Endothelial cell of umbilical vein (primary cell): ENCODE results near the gene ABLIM2. TPM values are rescaled to one million over a fixed set of nuclear protein-coding genes. Genes with fewer than 3 reads are reported as not detected.

Experiments used
- BruUV-seq: library from RNA; stranded (reverse); fragments of 400-500 nt; replicated peaks from 2 replicates; lab custom pipeline; 2021; lab: Mats Ljungman, UMichigan
- CTCF ChIA-PET: fragments of 300-600, 350-600 bp; sonication (Branson Sonifier 250); formaldehyde crosslinking; loops from one replicate; lab custom pipeline; 2021; ENCODE audit warnings: antibody characterized with exemption, inconsistent platforms; lab: Charles Lee
- POLR2A ChIA-PET: fragments of 300-600, 350-600 bp; sonication (Branson Sonifier 250); formaldehyde crosslinking; loops from one replicate; lab custom pipeline; 2021; ENCODE audit warnings: antibody characterized with exemption, inconsistent platforms; lab: Charles Lee
- DNase-seq: peaks from one replicate; pipeline ENCODE4 v3.0.0-alpha.2; 2011; ENCODE audit warnings: low read depth, low spot score
- FAIRE-seq: peaks from 2 replicates; lab custom pipeline; 2011; peaks lifted over from hg19 to GRCh38; lab: Jason Lieb, UNC
- H2AFZ ChIP-seq: 2 replicates; pipeline ENCODE4 v1.6.0; 2012; ENCODE audit warnings: low read depth, low read length, control low read depth, inconsistent platforms
- H3K27ac ChIP-seq: 2 replicates; pipeline ENCODE4 v1.5.1; 2011; ENCODE audit warnings: low read depth, mild to moderate bottlenecking, control low read depth, low read length, moderate library complexity; ENCODE audit not compliant: insufficient read depth
- H3K27me3 ChIP-seq, 2 experiments: 2 replicates each; pipeline versions ENCODE4 v1.6.0 to v1.6.1; 2011; ENCODE audit warnings: low read length in 2 of 2, mixed read lengths in 1 of 2; ENCODE audit not compliant: control insufficient read depth in 2 of 2, insufficient read depth in 2 of 2
- H3K36me3 ChIP-seq, 2 experiments: 2 replicates in 1 of 2; 3 replicates in 1 of 2; pipeline ENCODE4 v1.5.1; 2011; ENCODE audit warnings: low read length in 2 of 2, mild to moderate bottlenecking in 1 of 2, moderate library complexity in 1 of 2; ENCODE audit not compliant: control insufficient read depth in 2 of 2, insufficient read depth in 2 of 2; ENCODE audit errors: extremely low read depth in 1 of 2
- H3K4me1 ChIP-seq: 3 replicates; pipeline ENCODE4 v1.5.1; 2011; ENCODE audit warnings: mild to moderate bottlenecking, low read length; ENCODE audit not compliant: control insufficient read depth, insufficient read depth; ENCODE audit errors: extremely low read depth
- H3K4me2 ChIP-seq: 2 replicates; pipeline ENCODE4 v1.6.1; 2011; ENCODE audit warnings: low read length, control low read depth, mixed read lengths; ENCODE audit not compliant: insufficient read depth
- H3K4me3 ChIP-seq, 3 experiments: fragments of 200-600 bp in 1 of 3; sonication (generic), shearing (Covaris generic) in 1 of 3; replicated peaks in 1 of 3; 2 replicates each; pipeline ENCODE4 v1.5.1; 2011 to 2016; ENCODE audit warnings: control low read depth in 3 of 3, low read length in 3 of 3, mild to moderate bottlenecking in 2 of 3, inconsistent platforms in 1 of 3, low read depth in 1 of 3, moderate library complexity in 1 of 3; ENCODE audit not compliant: insufficient read depth in 1 of 3
- H3K79me2 ChIP-seq: 2 replicates; pipeline ENCODE4 v1.6.0; 2012; ENCODE audit warnings: low read length, inconsistent platforms; ENCODE audit not compliant: control insufficient read depth, insufficient read depth
- H3K9ac ChIP-seq: replicated peaks from 2 replicates; pipeline ENCODE3; 2011; ENCODE audit warnings: low read length, control low read depth; ENCODE audit not compliant: insufficient read depth; ENCODE audit errors: extremely low read depth
- H3K9me1 ChIP-seq: replicated peaks from 3 replicates; pipeline ENCODE4 v1.6.0; 2011; ENCODE audit warnings: mild to moderate bottlenecking, low read length; ENCODE audit not compliant: control insufficient read depth, insufficient read depth; ENCODE audit errors: extremely low read depth
- H3K9me3 ChIP-seq: replicated peaks from 2 replicates; pipeline ENCODE4 v1.5.1; 2012; ENCODE audit warnings: low read length, inconsistent platforms; ENCODE audit not compliant: control insufficient read depth, insufficient read depth
- H4K20me1 ChIP-seq: replicated peaks from 2 replicates; pipeline ENCODE3; 2011; ENCODE audit warnings: mild to moderate bottlenecking, low read length; ENCODE audit not compliant: control insufficient read depth, insufficient read depth; ENCODE audit errors: extremely low read depth
- CTCF ChIP-seq, 2 donors: IDR thresholded peaks; 1 replicate in 1 of 2; 2 replicates in 1 of 2; pipeline ENCODE4 v1.5.1; 2011; ENCODE audit warnings: low read length in 2 of 2, mild to moderate bottlenecking in 2 of 2, moderate library complexity in 2 of 2, control low read depth in 1 of 2, inconsistent platforms in 1 of 2, low read depth in 1 of 2; ENCODE audit not compliant: insufficient read depth in 1 of 2; ENCODE audit errors: extremely low read depth in 1 of 2
- EZH2 ChIP-seq: IDR thresholded peaks from 2 replicates; pipeline ENCODE4 v1.6.1; 2012; ENCODE audit warnings: borderline replicate concordance, low read depth, mild to moderate bottlenecking, moderate library complexity, low read length, inconsistent platforms; ENCODE audit not compliant: severe bottlenecking
- FOS ChIP-seq: IDR thresholded peaks from 2 replicates; pipeline ENCODE4 v1.6.1; 2011; ENCODE audit warnings: mild to moderate bottlenecking, low read length, moderate library complexity, borderline replicate concordance; ENCODE audit not compliant: insufficient read depth
- GATA2 ChIP-seq: IDR thresholded peaks from 2 replicates; pipeline ENCODE4 v1.7.0; 2011; ENCODE audit warnings: low read depth, mild to moderate bottlenecking, moderate library complexity, mixed read lengths, low read length; ENCODE audit not compliant: insufficient read length, insufficient read depth
- JUN ChIP-seq: IDR thresholded peaks from 2 replicates; pipeline ENCODE4 v1.6.1; 2011; ENCODE audit warnings: borderline replicate concordance, low read depth; ENCODE audit not compliant: insufficient read length, insufficient read depth
- MAX ChIP-seq: IDR thresholded peaks from 2 replicates; pipeline ENCODE4 v1.6.1; 2011; ENCODE audit not compliant: insufficient read depth, insufficient read length
- MYC ChIP-seq: IDR thresholded peaks from one replicate; pipeline ENCODE4 v1.6.1; 2011; ENCODE audit warnings: mild to moderate bottlenecking, low read depth, low read length
- POLR2A ChIP-seq: IDR thresholded peaks from 2 replicates; pipeline ENCODE4 v1.6.1; 2012; ENCODE audit warnings: low read depth, mild to moderate bottlenecking, control low read depth, low read length
- POLR2AphosphoS5 ChIP-seq: IDR thresholded peaks from 2 replicates; pipeline ENCODE4 v1.6.1; 2012; ENCODE audit warnings: low read depth, mild to moderate bottlenecking, control low read depth, low read length, moderate library complexity; ENCODE audit not compliant: insufficient read depth
- dilution Hi-C: fragments of 300-500 bp; cut with MboI; formaldehyde crosslinking; loops from one replicate; pipeline ENCODE4 v1.15.0; 2019; ENCODE audit warnings: low sequenced_read_pairs; ENCODE audit not compliant: extremely low pct_ligation_motif_present
- intact Hi-C: fragments of 100-400 bp; cut with micrococcal nuclease; formaldehyde crosslinking; loops from one replicate; pipeline ENCODE4 v1.10.0; 2022
- polyA plus RNA-seq, 4 experiments: library from polyadenylated mRNA; depleted of rRNA in 3 of 4; stranded (reverse) in 3 of 4; unstranded in 1 of 4; fragments of >200 nt; gene quantifications; 2 replicates each; pipeline versions ENCODE4 v1.2.1 to v1.2.3, GENCODE V29; 2011 to 2012; ENCODE audit warnings: missing spikeins in 1 of 4
- total RNA-seq: library from RNA; stranded (reverse); gene quantifications from 2 replicates; pipeline ENCODE4 v1.2.3, GENCODE V29; 2021

The ABLIM2 gene
- total and polyA plus RNA-seq, 2 donors (not counting 3 experiments of a cell fraction or from before 2014, with no cell fraction given), result 0.28 to 0.66 TPM

- DNase-seq (no peak), FAIRE-seq (no peak)
- Histone ChIP-seq H3K9ac (no peak overlapping the region), H2AFZ (no peak overlapping the region), H3K9me3 (no peaks in the 10 kb centered on the region), H3K4me1 (peaks cover 23% of the 10 kb centered on the region), H3K4me3 (no peak overlapping the region), H4K20me1 (no peaks in the 10 kb centered on the region), H3K36me3 (no peaks in the 10 kb centered on the region), H3K9me1 (no peaks in the 10 kb centered on the region), H3K27me3 (no peaks in the 10 kb centered on the region), H3K4me2 (no peak overlapping the region), H3K27ac (no peak overlapping the region), H3K79me2 (no peaks in the 10 kb centered on the region)
- dilution Hi-C loops, result no loop called here
- intact Hi-C loops, result no loop called here
- ChIA-PET POLR2A (no interaction called here), CTCF (interaction anchor here (0.6 kb wide), 1 partner anchor 86 kb away, joined by 3 read pairs; no protein-coding TSS in a partner anchor)
- no TSS peak for BruUV-seq
- TF ChIP-seq JUN (no peak), MYC (no peak), POLR2A (no peak), FOS (no peak), POLR2AphosphoS5 (no peak), MAX (no peak), EZH2 (no peak), CTCF (IDR thresholded peaks at IDR 0.05; ENCODE audit: extremely low read depth in 1 of 2, insufficient read depth in 1 of 2, low read depth in 1 of 2, low read length in 2 of 2) (no peak), GATA2 (no peak)
Observed at GRCh38 chr4:7962609-7963508, 195.8 kb downstream of the ABLIM2 start.
